OCI-LY1 (cell line): Measurements from ENCODE around the gene EPHB2.

Source experiments
- CTCF ChIP-seq: fragments of 200-600 bp; sonication (generic), shearing (Covaris generic); IDR thresholded peaks from 2 replicates; pipeline ENCODE4 v1.5.1; 2017; ENCODE audit warnings: mild to moderate bottlenecking, antibody characterized with exemption, low read length, moderate library complexity, mixed read lengths
- EZH2 ChIP-seq: fragments of 200-600 bp; sonication (generic), shearing (Covaris generic); IDR thresholded peaks from 2 replicates; pipeline ENCODE4 v1.8.0; 2017; ENCODE audit warnings: borderline replicate concordance, mixed run types, mild to moderate bottlenecking, antibody characterized with exemption, low read length, moderate library complexity, mixed read lengths

GRCh38 chr1:22967833-22968232 is 257.2 kb downstream of the EPHB2 start:
- TF ChIP-seq CTCF (no peak), EZH2 (no peak)
